WERI-Rb-1 (cell line): Measurements from ENCODE around the gene RFX1.

Experiments used
- DNase-seq: peaks from one replicate; pipeline ENCODE4 v3.0.0-alpha.2; 2020
- H3K27ac ChIP-seq: fragments of 250-450 bp; sonication (Bioruptor Pico); 2 replicates; pipeline ENCODE4 v1.5.1; 2020; ENCODE audit warnings: mild to moderate bottlenecking, moderate library complexity
- H3K27me3 ChIP-seq: fragments of 250-450 bp; sonication (Bioruptor Pico); 2 replicates; pipeline ENCODE4 v1.5.1; 2021; ENCODE audit warnings: mild to moderate bottlenecking, low read depth, moderate library complexity; ENCODE audit not compliant: insufficient read depth, severe bottlenecking
- H3K36me3 ChIP-seq: fragments of 250-450 bp; sonication (Bioruptor Pico); 2 replicates; pipeline ENCODE4 v1.5.1; 2020; ENCODE audit warnings: mild to moderate bottlenecking, moderate library complexity
- H3K4me3 ChIP-seq: 2 replicates; pipeline ENCODE4 v1.5.1; 2011; ENCODE audit warnings: low read depth, mild to moderate bottlenecking, control low read depth, low read length
- H3K9me3 ChIP-seq: fragments of 250-450 bp; sonication (Bioruptor Pico); 2 replicates; pipeline ENCODE4 v1.5.1; 2021; ENCODE audit warnings: mild to moderate bottlenecking, moderate library complexity; ENCODE audit not compliant: severe bottlenecking
- TF ChIP-seq, protein P1 (sequence below): IDR thresholded peaks from 2 replicates; pipeline ENCODE4 v1.5.1; 2011; ENCODE audit warnings: low read depth, mild to moderate bottlenecking, control low read depth, inconsistent platforms, low read length

RFX1 gene

DNA sequence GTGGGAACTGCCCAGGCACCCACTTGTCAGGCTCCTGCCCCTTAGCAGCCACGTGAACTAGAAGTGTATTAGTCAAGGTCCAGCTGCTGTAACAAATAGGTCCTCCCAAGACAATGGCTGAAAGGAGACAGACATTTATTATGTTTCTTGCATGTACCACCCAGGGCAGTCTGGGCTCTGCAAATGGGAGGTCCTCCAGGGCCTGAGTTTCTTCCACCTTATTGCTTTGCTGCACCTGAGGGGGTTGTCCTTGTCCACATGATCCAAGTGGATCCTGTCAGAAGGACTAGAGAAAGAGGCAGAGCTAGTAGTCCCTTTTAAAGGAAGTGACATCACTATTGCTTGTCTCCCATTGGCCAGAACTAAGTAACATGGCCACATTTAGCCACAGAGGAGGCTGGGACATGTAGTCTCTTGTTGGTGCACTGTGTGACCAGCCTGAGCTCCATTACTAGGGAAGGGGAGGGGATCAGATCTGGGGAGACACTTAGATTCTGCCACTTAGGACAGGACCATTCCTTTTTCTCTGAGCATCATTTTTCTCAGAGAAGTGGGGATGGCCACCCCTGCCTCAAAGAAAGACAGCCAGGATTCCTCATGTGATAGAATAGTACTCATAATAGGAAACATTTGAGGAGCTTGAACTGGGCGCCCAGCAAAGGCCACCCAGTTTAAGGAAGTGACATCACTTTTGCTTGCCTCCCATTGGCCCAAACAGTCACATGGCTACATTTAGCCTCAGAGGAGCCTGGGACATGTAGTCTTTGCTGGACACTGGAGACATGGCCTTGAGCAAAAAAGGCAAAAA is 85.0 kb downstream of the RFX1 start:
- peaks cover 5% of the 10 kb centered on the region for H3K9me3 ChIP-seq
- peak; percentile 51 for DNase-seq
- H3K27me3 ChIP-seq, result no peaks in the 10 kb centered on the region
- TF ChIP-seq, protein P1, sequence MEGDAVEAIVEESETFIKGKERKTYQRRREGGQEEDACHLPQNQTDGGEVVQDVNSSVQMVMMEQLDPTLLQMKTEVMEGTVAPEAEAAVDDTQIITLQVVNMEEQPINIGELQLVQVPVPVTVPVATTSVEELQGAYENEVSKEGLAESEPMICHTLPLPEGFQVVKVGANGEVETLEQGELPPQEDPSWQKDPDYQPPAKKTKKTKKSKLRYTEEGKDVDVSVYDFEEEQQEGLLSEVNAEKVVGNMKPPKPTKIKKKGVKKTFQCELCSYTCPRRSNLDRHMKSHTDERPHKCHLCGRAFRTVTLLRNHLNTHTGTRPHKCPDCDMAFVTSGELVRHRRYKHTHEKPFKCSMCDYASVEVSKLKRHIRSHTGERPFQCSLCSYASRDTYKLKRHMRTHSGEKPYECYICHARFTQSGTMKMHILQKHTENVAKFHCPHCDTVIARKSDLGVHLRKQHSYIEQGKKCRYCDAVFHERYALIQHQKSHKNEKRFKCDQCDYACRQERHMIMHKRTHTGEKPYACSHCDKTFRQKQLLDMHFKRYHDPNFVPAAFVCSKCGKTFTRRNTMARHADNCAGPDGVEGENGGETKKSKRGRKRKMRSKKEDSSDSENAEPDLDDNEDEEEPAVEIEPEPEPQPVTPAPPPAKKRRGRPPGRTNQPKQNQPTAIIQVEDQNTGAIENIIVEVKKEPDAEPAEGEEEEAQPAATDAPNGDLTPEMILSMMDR, result no peak
- H3K27ac ChIP-seq, result peak overlapping the region; percentile 35; the same call in 1 of the 2 replicates
- no peak overlapping the region for H3K4me3 ChIP-seq
- peaks cover 72% of the 10 kb centered on the region for H3K36me3 ChIP-seq

DNA sequence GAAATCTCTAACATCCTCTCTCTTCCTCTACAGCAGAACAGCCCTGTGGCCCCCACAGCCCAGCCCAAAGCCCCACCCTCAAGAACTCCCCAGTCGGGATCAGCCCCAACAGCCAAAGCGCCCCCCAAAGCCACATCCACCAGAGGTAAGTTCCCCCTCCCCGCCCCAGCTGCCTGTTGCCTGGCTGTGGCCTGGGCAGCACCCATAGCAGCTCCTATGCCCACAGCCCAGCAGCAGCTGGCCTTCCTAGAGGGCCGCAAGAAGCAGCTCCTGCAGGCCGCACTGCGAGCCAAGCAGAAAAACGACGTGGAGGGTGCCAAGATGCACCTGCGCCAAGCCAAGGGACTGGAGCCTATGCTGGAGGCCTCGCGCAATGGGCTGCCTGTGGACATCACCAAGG is 85.6 kb downstream of the RFX1 start:
- Histone ChIP-seq H3K9me3 (peaks cover 5% of the 10 kb centered on the region), H3K27ac (no peak overlapping the region), H3K27me3 (no peaks in the 10 kb centered on the region), H3K36me3 (peaks cover 77% of the 10 kb centered on the region), H3K4me3 (no peak overlapping the region)
- no peak for DNase-seq
- TF ChIP-seq, protein P1, result no peak

DNA sequence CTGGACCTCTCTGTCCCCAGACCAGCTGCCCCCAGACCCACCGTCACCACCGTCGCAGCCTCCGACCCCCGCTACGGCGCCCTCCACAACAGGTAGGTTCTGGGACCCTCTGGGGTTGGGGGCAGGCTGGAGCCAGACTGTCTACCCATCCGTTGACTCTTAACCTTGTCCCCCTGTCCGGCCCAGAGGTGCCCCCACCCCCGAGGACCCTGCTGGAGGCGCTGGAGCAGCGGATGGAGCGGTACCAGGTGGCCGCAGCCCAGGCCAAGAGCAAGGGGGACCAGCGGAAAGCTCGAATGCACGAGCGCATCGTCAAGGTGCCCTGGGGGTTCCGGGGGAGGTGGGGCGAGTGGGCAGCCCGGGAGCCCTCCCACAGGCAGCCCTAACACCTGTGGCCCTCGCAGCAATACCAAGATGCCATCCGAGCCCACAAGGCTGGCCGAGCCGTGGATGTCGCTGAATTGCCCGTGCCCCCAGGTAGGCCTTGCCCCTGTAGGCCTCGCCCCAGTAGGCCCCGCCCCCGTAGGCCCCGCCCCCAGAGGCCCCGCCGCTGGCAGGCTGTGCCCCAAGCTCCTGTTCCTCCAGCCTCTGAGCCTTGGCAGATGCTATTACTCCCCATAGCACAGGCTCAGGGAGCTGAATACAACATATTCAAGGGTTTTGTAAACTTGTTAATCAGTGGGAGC is 87.3 kb downstream of the RFX1 start:
- no peak for DNase-seq
- Histone ChIP-seq H3K27ac (no peak overlapping the region), H3K9me3 (peaks cover 5% of the 10 kb centered on the region), H3K36me3 (peaks cover 77% of the 10 kb centered on the region), H3K4me3 (no peak overlapping the region), H3K27me3 (no peaks in the 10 kb centered on the region)
- TF ChIP-seq, protein P1, result no peak

DNA sequence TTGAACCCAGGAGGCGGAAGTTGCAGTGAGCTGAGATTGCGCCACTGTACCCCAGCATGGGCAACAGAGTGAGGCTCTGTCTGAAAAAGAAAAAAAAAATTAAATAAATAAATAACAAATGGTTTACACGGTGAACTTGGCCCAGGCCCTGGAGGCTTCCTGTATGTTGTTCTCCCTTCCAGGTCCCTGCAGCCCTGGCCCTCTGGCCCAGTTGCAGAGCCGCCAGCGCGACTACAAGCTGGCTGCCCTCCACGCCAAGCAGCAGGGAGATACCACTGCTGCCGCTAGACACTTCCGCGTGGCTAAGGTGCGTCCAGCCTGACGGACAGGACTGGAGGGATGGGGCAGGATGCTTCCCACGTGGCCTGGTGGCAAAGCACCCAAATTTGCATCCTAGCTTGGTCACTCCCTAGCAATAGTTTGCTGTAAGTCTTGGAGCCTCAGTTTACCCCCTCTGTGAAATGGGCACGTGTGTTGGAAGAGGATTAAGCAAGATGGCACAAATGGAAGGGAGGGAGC is 88.2 kb downstream of the RFX1 start:
- H3K36me3 ChIP-seq, result peaks cover 78% of the 10 kb centered on the region
- TF ChIP-seq, protein P1, result no peak
- H3K4me3 ChIP-seq, result no peak overlapping the region
- peaks cover 5% of the 10 kb centered on the region for H3K9me3 ChIP-seq
- no peaks in the 10 kb centered on the region for H3K27me3 ChIP-seq
- DNase-seq, result no peak
- no peak overlapping the region for H3K27ac ChIP-seq

DNA sequence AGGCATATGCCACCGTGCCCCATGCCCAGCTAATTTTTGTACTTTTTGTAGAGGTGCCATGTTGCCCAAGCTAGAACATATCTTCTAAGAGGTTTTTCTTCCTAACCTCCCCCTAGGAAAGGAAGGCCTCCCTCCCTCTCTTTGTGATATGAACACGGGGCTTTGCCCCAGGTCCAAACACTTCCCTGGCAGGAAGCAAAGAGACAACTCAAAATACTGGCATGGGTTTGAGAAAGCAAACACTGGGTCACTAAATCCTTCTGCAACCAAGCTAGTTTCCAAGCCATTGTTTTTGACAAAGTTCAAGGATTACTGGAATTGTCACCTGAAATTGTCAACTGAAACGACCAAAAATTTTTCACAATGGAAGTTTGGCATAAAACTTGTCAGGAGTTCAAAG is 91.3 kb downstream of the RFX1 start:
- H3K36me3 ChIP-seq, result peaks cover 65% of the 10 kb centered on the region
- DNase-seq, result no peak
- TF ChIP-seq, protein P1, result no peak

More for the DNA sequence above, 91.3 kb downstream of the RFX1 start:
- Histone ChIP-seq H3K27ac (no peak overlapping the region), H3K9me3 (no peaks in the 10 kb centered on the region), H3K4me3 (no peak overlapping the region), H3K27me3 (no peaks in the 10 kb centered on the region)
